Hematopoietic multipotent progenitor cell treated with erythropoietin and hydrocortisone succinate and interleukin-3 and kit ligand, for 6 days (in vitro differentiated cells): ENCODE data around the gene TNFSF4.
A peak's percentile ranks its signal among the peaks of the same experiment; 100 is the strongest.

Experiments used
- DNase-seq: peaks from one replicate; pipeline ENCODE4 v3.0.0-alpha.2; 2015

Gene TNFSF4

DNA sequence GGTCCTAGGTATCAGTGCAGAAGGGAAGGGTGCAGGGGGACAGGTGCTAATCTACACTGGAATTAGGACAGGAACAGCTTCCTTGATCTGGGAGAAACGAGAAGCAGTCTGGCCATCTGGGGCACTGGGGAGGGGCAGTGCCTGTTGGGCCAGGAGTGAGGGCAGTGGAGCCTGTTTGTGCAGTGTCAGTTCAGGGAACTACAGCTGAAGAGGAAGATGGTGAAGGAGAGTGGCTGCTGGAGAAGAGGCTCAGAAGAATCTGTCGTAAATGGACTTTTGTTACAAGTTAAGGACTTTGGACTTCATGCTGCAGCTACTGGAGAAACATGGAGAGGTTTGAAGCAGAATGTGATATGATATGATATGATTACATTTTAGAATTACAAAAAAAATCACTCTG, 3.2 kb upstream of the TNFSF4 start:
- no peak for DNase-seq

DNA sequence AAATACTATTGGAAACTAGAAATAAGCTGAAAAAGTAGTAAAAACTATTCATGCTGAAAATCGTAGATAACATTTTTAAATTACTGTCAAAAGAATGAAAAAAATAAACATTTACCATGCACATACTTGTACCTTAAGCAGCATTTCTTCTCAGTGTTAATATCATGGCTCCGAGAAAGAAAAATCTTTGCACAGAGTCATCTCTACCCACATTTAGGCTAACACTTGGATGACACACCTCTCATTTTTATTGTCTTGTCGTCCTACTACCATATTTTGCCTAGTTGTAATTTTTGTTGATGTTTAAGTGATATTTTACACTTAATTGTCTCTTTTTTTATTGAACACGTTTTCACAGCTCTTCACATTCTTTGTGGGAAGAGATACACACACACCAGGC, 1.7 kb upstream of the TNFSF4 start:
- DNase-seq = no peak

GRCh38 chr1:173208146-173208545, 1.0 kb upstream of the TNFSF4 start:
- DNase-seq = no peak

DNA sequence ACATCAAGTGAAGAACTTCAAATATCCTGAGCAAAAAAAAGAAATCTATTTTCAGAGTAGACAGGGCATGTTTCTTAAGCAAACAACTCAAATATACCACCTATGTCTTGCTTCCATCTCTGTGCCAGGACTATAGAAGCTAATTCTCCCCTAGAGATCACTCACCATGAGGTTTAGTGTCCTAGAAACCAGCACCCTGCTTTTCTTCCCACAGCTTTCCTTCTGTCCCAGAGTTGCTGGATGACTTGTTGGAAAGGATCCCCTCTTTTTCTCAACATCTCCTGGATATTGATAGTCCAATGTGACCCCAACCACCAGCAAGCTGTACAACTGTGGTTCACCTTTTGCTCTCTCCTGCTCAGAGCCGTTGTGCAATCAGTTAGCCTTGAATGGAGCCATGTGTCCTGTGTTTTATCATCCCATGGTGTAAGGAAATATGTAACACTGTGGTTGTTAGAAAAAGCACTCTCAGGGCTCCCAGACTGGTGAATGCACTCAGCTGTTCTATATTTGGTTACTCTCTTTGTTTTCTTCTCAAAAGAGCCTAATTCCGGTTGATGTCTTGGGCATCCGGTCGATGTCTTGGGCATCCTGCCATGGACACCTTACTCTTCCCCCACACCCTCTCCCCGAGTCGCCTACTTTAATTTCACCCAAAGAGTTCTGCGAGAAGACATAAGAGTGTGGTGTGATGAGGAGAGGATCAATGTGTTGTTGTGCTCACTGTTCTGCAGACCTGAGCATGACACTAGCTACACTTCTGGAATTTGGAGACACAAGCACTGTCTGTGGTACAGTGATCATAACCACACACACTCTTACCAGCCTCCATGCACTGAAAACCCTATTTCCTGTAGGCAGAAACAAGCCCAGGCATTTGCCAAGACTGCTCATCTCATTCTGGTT, 1.7 kb downstream of the TNFSF4 start:
- DNase-seq = peak; percentile 29

- DNase-seq = no peak
These were observed 2.4 kb downstream of the TNFSF4 start for GRCh38 chr1:173204693-173205092.

GRCh38 chr1:173202424-173203145, 4.5 kb downstream of the TNFSF4 start:
- DNase-seq = peak; percentile 78

DNA sequence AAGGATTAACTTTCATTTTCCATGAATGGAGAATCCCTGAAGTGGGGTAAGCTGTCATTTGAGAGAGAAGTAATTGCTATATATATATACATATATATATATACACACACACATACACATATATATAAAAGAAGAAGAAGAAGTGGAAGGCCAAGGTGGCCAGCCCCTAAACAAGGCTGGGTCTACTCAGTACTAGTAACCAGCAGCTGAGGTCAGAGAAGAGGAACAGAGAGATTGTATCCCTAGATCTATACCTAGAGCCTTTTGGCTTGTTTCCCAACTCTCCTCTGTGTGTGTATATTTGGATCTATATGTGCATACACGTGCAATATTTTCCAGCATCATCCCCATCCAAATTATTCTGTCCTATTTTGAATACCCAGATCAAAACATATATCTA, 5.2 kb downstream of the TNFSF4 start:
- no peak for DNase-seq

DNA sequence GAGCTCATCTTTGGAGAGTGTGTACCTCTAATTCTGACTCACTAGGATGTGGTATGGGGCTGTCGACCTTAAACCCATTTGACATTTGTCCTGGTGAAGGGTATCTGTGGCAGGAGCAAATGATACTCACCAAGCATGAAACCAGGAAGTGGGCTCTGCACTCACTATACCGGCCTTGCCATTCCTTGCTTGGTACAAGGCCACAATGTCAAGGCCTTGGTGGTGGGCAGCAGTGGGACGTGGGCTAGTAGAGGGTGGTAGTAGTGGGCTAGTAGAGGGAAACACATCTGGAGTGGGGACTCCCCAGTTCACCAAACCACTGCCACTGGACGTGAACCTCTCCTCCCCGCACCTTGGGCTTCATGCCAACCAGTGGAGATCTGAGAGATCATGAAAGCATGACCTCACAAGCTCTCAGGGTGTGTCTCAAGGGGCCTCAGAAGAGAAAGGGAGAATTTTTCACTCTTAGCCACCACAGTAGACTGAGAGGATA, 11.5 kb downstream of the TNFSF4 start:
- DNase-seq = peak; percentile 18

DNA sequence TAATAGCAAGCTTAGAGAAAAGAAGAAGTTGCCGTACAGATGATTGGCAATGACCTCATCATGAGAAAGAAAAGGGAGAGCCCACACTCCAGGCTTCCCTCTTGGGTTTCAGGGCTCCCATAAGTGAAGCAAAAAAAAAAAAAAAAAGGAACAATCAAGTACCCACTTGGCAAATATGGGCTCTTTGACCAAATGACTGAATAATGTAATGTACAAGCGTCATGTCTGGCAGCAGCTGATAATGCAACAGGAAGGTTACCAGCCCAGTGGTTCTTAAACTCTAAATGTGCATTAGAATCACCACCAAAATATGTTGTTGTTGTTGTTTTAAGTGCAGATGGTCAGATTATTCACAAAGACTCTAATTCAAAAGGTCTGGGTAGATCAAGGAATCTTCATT, 13.5 kb downstream of the TNFSF4 start:
- DNase-seq = peak; percentile 50

GRCh38 chr1:173191011-173191705, 16.0 kb downstream of the TNFSF4 start:
- no peak for DNase-seq

DNA sequence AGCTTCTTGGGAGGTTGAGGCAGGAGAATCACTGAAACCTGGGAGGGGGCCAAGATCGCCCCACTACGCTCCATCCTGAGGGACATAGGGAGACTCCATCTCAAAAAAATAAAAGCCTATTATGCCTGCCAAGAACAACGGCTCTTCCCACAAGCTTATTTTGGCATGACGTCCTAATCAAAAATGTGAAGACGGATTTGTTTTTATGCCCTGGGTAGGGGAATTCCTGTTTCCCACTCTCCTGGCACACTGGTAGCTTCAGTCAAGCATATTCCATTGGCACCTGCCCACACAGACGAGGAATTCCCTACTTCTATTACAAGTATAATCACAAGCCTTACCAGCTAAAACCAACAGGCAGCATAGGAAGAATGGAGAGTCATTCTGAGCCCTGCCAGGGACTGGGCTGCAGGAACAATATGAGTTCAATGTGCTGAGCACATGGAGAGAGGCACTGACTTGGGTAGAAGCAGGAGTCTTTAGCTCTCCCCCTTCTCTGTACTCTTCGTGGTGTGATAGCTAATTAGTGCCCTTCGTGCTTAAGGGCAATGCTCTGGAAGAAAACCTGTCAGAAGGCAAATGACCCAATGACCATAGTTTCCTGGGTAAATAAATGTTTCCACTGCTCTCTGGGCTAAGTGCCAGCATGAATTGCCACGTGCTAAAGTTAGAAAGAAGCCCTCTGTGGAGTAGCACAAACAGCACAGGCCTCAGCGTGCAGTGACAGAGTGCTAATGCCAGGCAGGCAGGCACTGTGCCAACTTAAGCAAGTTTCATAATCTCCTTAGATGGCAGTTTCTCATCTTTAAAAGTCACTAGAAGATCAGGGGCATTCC, 16.8 kb downstream of the TNFSF4 start:
- peak; percentile 76 for DNase-seq

GRCh38 chr1:173187671-173188237, 19.4 kb downstream of the TNFSF4 start:
- no peak for DNase-seq

GRCh38 chr1:173181791-173182190, 25.3 kb downstream of the TNFSF4 start:
- no peak for DNase-seq

DNA sequence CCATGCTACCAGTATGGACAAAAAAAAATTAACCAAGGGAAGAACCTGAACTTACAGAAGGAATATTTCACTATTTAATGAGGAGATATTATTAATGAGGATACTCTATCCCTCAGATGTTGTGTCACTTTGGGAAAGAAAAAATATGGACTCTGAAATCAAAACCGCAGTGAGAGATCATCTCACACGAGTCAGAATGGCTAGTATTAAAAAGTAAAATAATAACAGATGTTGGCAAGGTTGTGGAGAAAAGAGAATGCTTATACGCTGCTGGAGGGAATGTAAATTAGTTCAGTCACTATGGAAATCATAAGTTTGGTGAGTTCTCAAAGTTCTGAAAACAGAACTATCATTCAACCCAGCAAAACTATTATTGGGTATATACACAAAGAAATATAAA, 30.9 kb downstream of the TNFSF4 start:
- DNase-seq = no peak

- DNase-seq = peak; percentile 27
These were observed 31.5 kb downstream of the TNFSF4 start for GRCh38 chr1:173175514-173176145.

DNA sequence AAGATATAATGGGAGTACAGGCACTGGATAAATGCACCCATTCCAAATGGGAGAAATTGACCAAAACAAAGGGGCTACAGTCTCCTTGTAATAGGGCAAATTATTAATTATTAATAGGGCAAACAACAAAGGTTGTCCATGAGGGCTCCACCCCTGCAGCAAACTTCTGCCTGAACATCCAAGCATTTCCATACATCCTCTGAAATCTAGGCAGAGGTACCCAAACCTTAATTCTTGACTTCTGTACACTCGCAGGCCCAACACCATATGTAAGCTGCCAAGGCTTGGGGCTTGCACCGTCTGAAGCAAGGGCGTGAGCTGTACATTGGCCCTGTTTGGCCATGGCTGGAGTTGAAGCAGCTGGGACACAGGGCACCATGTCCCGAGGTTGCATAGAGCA, 33.7 kb downstream of the TNFSF4 start:
- DNase-seq = no peak

GRCh38 chr1:173171152-173171551, 36.0 kb downstream of the TNFSF4 start:
- DNase-seq = no peak

DNA sequence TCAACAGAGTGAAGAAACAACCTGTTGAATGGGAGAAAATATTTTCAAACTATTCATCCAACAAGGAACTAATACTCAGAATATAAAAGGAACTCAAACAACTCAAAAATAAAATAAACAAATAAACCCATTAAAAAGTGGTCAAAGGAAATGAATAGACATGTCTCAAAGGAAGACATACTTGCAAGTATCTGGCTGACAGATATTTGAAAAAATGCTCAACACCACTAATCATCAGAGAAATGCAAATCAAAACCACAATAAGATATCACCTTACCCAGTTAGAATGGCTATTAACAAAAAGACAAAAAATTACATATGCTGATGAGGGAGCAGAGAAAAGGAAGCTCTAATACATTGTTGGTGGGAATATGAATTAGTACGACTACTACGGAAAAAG, 38.2 kb downstream of the TNFSF4 start:
- DNase-seq = no peak

GRCh38 chr1:173164686-173165085, 42.4 kb downstream of the TNFSF4 start:
- DNase-seq = no peak

DNA sequence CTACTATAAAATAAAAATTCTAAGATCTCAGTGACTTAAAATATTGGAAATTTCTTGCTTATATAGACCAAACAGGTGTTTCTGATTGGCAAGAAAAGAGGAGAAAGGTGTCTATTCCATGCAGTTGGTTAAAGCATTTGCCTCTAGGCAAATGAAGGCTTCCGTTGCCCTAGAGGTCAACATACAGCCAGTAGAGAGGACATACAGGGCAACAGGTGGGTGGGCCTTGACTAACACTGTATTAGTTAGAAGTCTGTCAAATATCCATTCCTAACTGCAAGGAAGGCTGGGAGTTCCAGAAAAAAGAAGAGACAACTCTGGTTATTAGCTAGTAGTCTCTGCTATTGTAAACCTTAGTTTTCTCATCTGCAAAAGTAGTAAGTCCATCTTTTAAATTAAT, 43.0 kb downstream of the TNFSF4 start:
- DNase-seq = no peak

GRCh38 chr1:173163222-173163621, 43.9 kb downstream of the TNFSF4 start:
- DNase-seq = no peak

DNA sequence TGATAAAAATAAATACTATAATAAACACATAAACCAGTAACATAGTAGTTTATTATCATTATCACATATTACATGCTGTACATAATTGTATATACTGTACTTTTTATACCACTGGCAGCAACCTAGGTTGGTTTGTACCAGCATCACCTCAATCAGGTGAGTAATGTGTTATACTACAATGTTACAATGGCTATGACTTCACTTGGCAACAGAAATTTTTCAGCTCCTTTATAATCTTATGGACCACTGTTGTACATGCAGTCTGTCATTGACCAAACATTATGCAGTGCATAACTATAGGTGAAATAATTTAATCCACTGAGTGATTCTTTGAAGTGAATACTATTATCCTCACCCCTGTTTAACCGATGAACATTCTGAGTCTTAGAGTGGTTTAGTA, 44.5 kb downstream of the TNFSF4 start:
- DNase-seq = no peak
